Astrocyte (in vitro differentiated cells and primary cell): Measurements from ENCODE around the gene RTN1. TPM values are rescaled to one million over a fixed set of nuclear protein-coding genes. Genes with fewer than 3 reads are reported as not detected.
"Not testable (repeated sequence)": the region's sequence is repeated elsewhere in the genome, so short reads cannot be mapped to it uniquely, and the experiment has no call there.

Experiments
- DNase-seq: peaks from one replicate; pipeline ENCODE4 v3.0.0-alpha.2; 2010; ENCODE audit warnings: low read depth
- FAIRE-seq: peaks from 2 replicates; lab custom pipeline; 2011; peaks lifted over from hg19 to GRCh38; lab: Jason Lieb, UNC
- H2AFZ ChIP-seq: 2 replicates; pipeline ENCODE4 v1.6.0; 2012; ENCODE audit warnings: low read depth, low read length, inconsistent platforms
- H3K27ac ChIP-seq: 2 replicates; pipeline ENCODE4 v1.5.1; 2011; ENCODE audit warnings: low read depth, low read length, inconsistent platforms
- H3K27me3 ChIP-seq: 2 replicates; pipeline ENCODE4 v1.6.0; 2011; ENCODE audit warnings: low read length, inconsistent platforms; ENCODE audit not compliant: insufficient read depth
- H3K36me3 ChIP-seq: 2 replicates; pipeline ENCODE4 v1.5.1; 2011; ENCODE audit warnings: low read length, inconsistent platforms; ENCODE audit not compliant: insufficient read depth
- H3K4me1 ChIP-seq: 2 replicates; pipeline ENCODE4 v1.5.1; 2011; ENCODE audit warnings: low read length, inconsistent platforms; ENCODE audit not compliant: insufficient read depth
- H3K4me2 ChIP-seq: 2 replicates; pipeline ENCODE4 v1.6.0; 2012; ENCODE audit warnings: low read length, inconsistent platforms
- H3K4me3 ChIP-seq: 2 replicates; pipeline ENCODE4 v1.5.1; 2011; ENCODE audit warnings: low read depth, mild to moderate bottlenecking, low read length, inconsistent platforms; ENCODE audit not compliant: insufficient read depth
- H3K79me2 ChIP-seq: 2 replicates; pipeline ENCODE4 v1.6.0; 2012; ENCODE audit warnings: mild to moderate bottlenecking, low read length, inconsistent platforms; ENCODE audit not compliant: insufficient read depth
- H3K9ac ChIP-seq: 2 replicates; pipeline ENCODE4 v1.6.0; 2012; ENCODE audit warnings: mild to moderate bottlenecking, low read length, inconsistent platforms
- H3K9me3 ChIP-seq: 2 replicates; pipeline ENCODE4 v1.5.1; 2012; ENCODE audit warnings: low read depth, mild to moderate bottlenecking, low read length, inconsistent platforms; ENCODE audit not compliant: insufficient read depth
- H4K20me1 ChIP-seq: 2 replicates; pipeline ENCODE4 v1.6.0; 2012; ENCODE audit warnings: low read length, inconsistent platforms; ENCODE audit not compliant: insufficient read depth
- H3K27ac Mint-ChIP-seq: one replicate; pipeline ENCODE4 v1.8.0; 2021; ENCODE audit warnings: mild to moderate bottlenecking, mixed read lengths; ENCODE audit not compliant: unreplicated experiment
- H3K27me3 Mint-ChIP-seq: one replicate; pipeline ENCODE4 v1.8.0; 2021; ENCODE audit warnings: low read depth, mixed read lengths; ENCODE audit not compliant: unreplicated experiment
- H3K36me3 Mint-ChIP-seq: one replicate; pipeline ENCODE4 v1.8.0; 2021; ENCODE audit warnings: low read depth, mixed read lengths; ENCODE audit not compliant: unreplicated experiment
- H3K4me1 Mint-ChIP-seq: one replicate; pipeline ENCODE4 v1.8.0; 2021; ENCODE audit warnings: low read depth, mixed read lengths; ENCODE audit not compliant: unreplicated experiment
- H3K4me3 Mint-ChIP-seq: one replicate; pipeline ENCODE4 v1.8.0; 2021; ENCODE audit warnings: mild to moderate bottlenecking, moderate library complexity, mixed read lengths; ENCODE audit not compliant: unreplicated experiment
- H3K9me3 Mint-ChIP-seq: one replicate; pipeline ENCODE4 v1.8.0; 2021; ENCODE audit warnings: mild to moderate bottlenecking, mixed read lengths; ENCODE audit not compliant: unreplicated experiment
- CTCF ChIP-seq: IDR thresholded peaks from 2 replicates; pipeline ENCODE4 v1.5.1; 2011; ENCODE audit warnings: low read depth, mild to moderate bottlenecking, inconsistent platforms, low read length, moderate library complexity; ENCODE audit not compliant: insufficient read depth
- EZH2 ChIP-seq: IDR thresholded peaks from 2 replicates; pipeline ENCODE4 v1.6.1; 2012; ENCODE audit warnings: mild to moderate bottlenecking, low read length, inconsistent platforms; ENCODE audit not compliant: insufficient read depth
- total RNA-seq: library from RNA; stranded (reverse); gene quantifications from 2 replicates; pipeline ENCODE4 v1.2.1, GENCODE V29; 2021

The RTN1 gene
- total RNA-seq, 1 donor from 2014 or later: 1.2 TPM

- Histone ChIP-seq H4K20me1 (no peaks in the 10 kb centered on the region), H2AFZ (no peak overlapping the region), H3K9me3 (no peaks in the 10 kb centered on the region), H3K4me1 (no peaks in the 10 kb centered on the region), H3K27me3 (no peaks in the 10 kb centered on the region), H3K36me3 (no peaks in the 10 kb centered on the region), H3K9ac (no peak overlapping the region), H3K4me2 (no peak overlapping the region), H3K27ac (no peak overlapping the region), H3K79me2 (no peaks in the 10 kb centered on the region), H3K4me3 (no peak overlapping the region)
- no peak for FAIRE-seq
- H3K36me3 Mint-ChIP-seq: no peaks in the 10 kb centered on the region
- TF ChIP-seq CTCF (no peak), EZH2 (no peak)
- no peaks in the 10 kb centered on the region for H3K4me1 Mint-ChIP-seq
- H3K4me3 Mint-ChIP-seq: no peak overlapping the region
- H3K27me3 Mint-ChIP-seq: no peaks in the 10 kb centered on the region
- peaks cover 2% of the 10 kb centered on the region for H3K9me3 Mint-ChIP-seq
- DNase-seq: no peak
- no peak overlapping the region for H3K27ac Mint-ChIP-seq
Measured at GRCh38 chr14:59656473-59656872, 214.1 kb downstream of the RTN1 start.

- not testable (repeated sequence) for H3K4me1 Mint-ChIP-seq, H3K27me3 ChIP-seq, H3K27ac ChIP-seq, H3K4me1 ChIP-seq, H3K9ac ChIP-seq, H3K9me3 ChIP-seq, H3K79me2 ChIP-seq, FAIRE-seq, H2AFZ ChIP-seq, H3K27me3 Mint-ChIP-seq, H3K36me3 ChIP-seq, H4K20me1 ChIP-seq, H3K36me3 Mint-ChIP-seq, DNase-seq, H3K4me3 ChIP-seq, H3K9me3 Mint-ChIP-seq, H3K27ac Mint-ChIP-seq, H3K4me3 Mint-ChIP-seq, H3K4me2 ChIP-seq
Measured at GRCh38 chr14:59654131-59654530, 216.4 kb downstream of the RTN1 start.

GRCh38 chr14:59646832-59647231, 223.7 kb downstream of the RTN1 start:
- not testable (repeated sequence) for DNase-seq, H3K79me2 ChIP-seq, H3K4me3 ChIP-seq, H3K9me3 ChIP-seq, H2AFZ ChIP-seq, H3K4me3 Mint-ChIP-seq, H3K4me1 Mint-ChIP-seq, H3K27me3 ChIP-seq, H3K4me1 ChIP-seq, H4K20me1 ChIP-seq, H3K4me2 ChIP-seq, H3K27me3 Mint-ChIP-seq, FAIRE-seq, H3K27ac ChIP-seq, H3K27ac Mint-ChIP-seq, H3K36me3 ChIP-seq, H3K36me3 Mint-ChIP-seq, H3K9ac ChIP-seq
- peaks cover 26% of the 10 kb centered on the region for H3K9me3 Mint-ChIP-seq

GRCh38 chr14:59638885-59639284, 231.7 kb downstream of the RTN1 start:
- TF ChIP-seq CTCF (no peak), EZH2 (no peak)

More at GRCh38 chr14:59638885-59639284, 231.7 kb downstream of the RTN1 start:
- peaks cover 3% of the 10 kb centered on the region for H3K9me3 Mint-ChIP-seq
- H3K36me3 Mint-ChIP-seq: peaks cover 1% of the 10 kb centered on the region
- H3K9ac ChIP-seq: no peak overlapping the region
- H3K79me2 ChIP-seq: no peaks in the 10 kb centered on the region
- H3K36me3 ChIP-seq: no peaks in the 10 kb centered on the region
- H2AFZ ChIP-seq: no peak overlapping the region
- no peaks in the 10 kb centered on the region for H3K27me3 Mint-ChIP-seq
- no peak overlapping the region for H3K27ac ChIP-seq
- no peaks in the 10 kb centered on the region for H3K4me1 Mint-ChIP-seq
- no peak overlapping the region for H3K27ac Mint-ChIP-seq
- no peak for FAIRE-seq
- H4K20me1 ChIP-seq: no peaks in the 10 kb centered on the region
- H3K4me2 ChIP-seq: no peak overlapping the region
- H3K27me3 ChIP-seq: no peaks in the 10 kb centered on the region
- no peak overlapping the region for H3K4me3 Mint-ChIP-seq
- no peak for DNase-seq
- H3K4me3 ChIP-seq: no peak overlapping the region
- no peaks in the 10 kb centered on the region for H3K9me3 ChIP-seq
- no peaks in the 10 kb centered on the region for H3K4me1 ChIP-seq
